HCEC 1CT (cell line): Measurements from ENCODE around the gene SOX15.

Source experiments
- DNase-seq: peaks from one replicate; pipeline ENCODE4 v3.0.0-alpha.2; 2017

The SOX15 gene

DNA sequence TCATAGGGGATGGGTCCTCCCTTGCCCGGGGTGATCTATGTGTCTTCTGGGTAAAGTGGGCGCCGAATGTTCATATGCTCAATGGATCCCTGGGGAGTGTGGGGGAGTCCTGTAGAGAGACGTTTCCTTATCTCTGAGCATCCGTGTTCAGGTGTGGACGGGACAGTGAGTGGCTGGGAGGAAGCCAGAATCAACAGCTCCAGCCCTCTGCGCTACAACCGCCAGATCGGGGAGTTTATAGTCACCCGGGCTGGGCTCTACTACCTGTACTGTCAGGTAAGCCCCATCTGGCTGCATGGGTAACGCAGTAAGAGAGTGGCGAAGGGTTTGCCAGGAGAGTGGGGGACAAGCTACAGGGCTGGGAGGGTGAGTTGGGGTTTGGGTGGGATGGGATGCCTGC lies 33.3 kb downstream of the SOX15 start:
- DNase-seq: no peak

GRCh38 chr17:7555320-7555948 lies 34.5 kb downstream of the SOX15 start:
- no peak for DNase-seq

GRCh38 chr17:7553356-7553755 lies 36.5 kb downstream of the SOX15 start:
- DNase-seq: no peak

DNA sequence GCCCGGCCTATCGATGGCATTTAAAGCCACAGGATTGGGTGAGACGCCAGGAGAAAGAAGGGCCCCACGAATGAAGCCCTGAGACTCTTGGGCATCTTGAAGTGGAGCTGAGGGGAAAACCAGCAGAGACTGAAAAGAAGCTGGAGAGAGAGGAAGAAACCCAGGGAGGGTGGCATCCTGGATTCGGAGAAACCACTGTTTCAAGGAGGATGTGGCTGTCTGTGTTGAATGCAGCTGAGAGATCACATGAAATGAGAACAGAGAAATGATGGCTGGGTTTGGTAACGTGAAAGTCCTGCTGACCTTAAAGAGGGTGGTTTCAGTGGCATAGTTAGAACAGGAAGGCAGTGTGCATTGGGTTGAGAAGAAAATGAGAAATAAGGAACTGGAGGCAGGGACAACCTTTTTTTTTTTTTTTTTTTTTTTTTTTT lies 37.3 kb downstream of the SOX15 start:
- DNase-seq: no peak

GRCh38 chr17:7551396-7551795 lies 38.5 kb downstream of the SOX15 start:
- no peak for DNase-seq

GRCh38 chr17:7550344-7550743 lies 39.5 kb downstream of the SOX15 start:
- DNase-seq: no peak

DNA sequence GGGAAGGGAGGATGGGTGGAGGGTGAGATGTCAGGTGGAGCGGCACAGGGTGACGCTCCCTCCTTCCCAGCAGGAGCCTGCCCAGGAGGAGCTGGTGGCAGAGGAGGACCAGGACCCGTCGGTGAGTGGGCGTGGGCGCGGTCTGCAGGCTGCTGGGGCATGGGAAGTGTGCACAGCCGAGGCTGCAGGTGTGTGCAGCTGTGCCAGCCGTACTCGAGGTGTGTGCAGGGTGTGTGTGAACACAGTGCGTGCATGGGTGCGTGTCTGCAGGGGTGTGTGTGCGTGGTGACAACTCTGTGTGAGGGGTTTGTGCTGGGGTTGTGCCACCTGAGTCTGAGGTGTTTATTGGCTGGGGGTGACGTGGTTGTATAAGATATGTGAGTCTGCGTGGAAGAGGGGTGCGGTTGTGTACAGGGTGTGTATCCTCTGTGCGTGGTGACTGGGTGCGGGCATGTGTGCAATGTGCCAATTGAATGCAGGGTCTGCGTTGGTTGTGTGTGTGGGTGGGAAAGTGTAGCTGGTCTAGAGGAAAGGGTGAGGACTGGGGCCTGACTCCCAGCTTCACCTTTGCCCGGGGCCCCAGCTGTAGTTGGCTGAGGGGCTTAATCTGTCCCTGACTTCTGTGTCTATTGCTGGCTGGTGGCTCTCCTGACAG lies 40.4 kb downstream of the SOX15 start:
- no peak for DNase-seq

GRCh38 chr17:7548585-7549400 lies 41.1 kb downstream of the SOX15 start, which contains the start of gene TNFSF12:
Gene TNFSF12 (plus strand): TSS chr17:7549058. CDS start chr17:7549154, 96 bp downstream.
- no peak for DNase-seq

- DNase-seq: no peak
These were observed 45.0 kb downstream of the SOX15 start for GRCh38 chr17:7544911-7545310.

DNA sequence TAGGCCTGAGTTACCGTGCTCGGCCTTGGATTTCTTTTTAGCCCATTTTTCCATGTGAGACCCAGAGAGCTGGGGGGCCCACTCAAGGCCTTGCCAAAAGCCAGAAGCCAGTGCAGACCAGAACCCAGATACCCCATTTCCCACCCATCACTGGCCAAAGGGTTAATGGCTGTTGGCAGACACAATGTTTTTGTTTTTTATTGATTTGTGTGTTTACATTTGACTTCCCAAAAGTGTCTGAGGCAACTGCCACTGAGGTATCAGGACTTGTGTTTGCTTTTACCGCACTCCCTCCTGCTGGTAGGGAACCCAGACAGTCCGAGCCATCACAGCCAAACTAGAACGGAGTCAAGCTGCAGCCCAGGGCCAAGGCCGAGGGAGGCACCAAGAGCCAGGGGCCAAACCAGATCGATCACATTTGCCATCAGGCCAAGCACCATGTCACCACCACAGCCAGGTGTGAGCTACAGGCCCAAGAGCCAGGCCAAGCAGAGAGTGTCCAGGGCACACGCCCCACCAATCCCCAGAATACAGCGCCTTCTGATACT lies 48.7 kb downstream of the SOX15 start:
- no peak for DNase-seq

GRCh38 chr17:7538891-7539545 lies 50.9 kb downstream of the SOX15 start:
- DNase-seq: no peak
